SK-N-SH (cell line): ENCODE results near the gene AURKB. TPM values are rescaled to one million over a fixed set of nuclear protein-coding genes. Genes with fewer than 3 reads are reported as not detected.

Experiments
- CTCF ChIA-PET: fragments of 300-600, 350-600 bp; formaldehyde crosslinking; extraction: SDS; loops from one replicate; lab custom pipeline; 2021; lab: Yijun Ruan, JAX
- POLR2A ChIA-PET: fragments of 350-600 bp; sonication (Branson Sonifier 250); formaldehyde crosslinking; extraction: SDS; loops from one replicate; lab custom pipeline; 2020; ENCODE audit warnings: antibody characterized with exemption, inconsistent platforms; lab: Yijun Ruan, JAX
- DNase-seq: peaks from one replicate; pipeline ENCODE4 v3.0.0; 2012
- H2AFZ ChIP-seq: fragments of 200-600 bp; sonication (generic); 2 replicates; pipeline ENCODE4 v1.8.1; 2016; ENCODE audit warnings: antibody characterized with exemption, mild to moderate bottlenecking, low read depth
- H3F3A ChIP-seq: fragments of 200-600 bp; sonication (generic); replicated peaks from 2 replicates; pipeline ENCODE3; 2016; ENCODE audit warnings: antibody characterized with exemption, mild to moderate bottlenecking; ENCODE audit not compliant: insufficient read depth
- H3K27ac ChIP-seq, 2 experiments: fragments of 200-500 bp in 1 of 2; fragments of 200-600 bp in 1 of 2; sonication (Bioruptor generic) in 1 of 2; sonication (generic), shearing (Covaris generic) in 1 of 2; 2 replicates each; pipeline versions ENCODE4 v1.5.1 to v1.6.1; 2014 to 2016; ENCODE audit warnings: low read depth in 2 of 2, inconsistent platforms in 1 of 2, low read length in 1 of 2, mild to moderate bottlenecking in 1 of 2, mixed read lengths in 1 of 2
- H3K27me3 ChIP-seq: fragments of 200-600 bp; sonication (generic), shearing (Covaris generic); 2 replicates; pipeline ENCODE4 v1.6.1; 2016; ENCODE audit warnings: mixed run types; ENCODE audit not compliant: insufficient read depth
- H3K36me3 ChIP-seq, 2 experiments: fragments of 200-500 bp in 1 of 2; fragments of 200-600 bp in 1 of 2; sonication (Bioruptor generic) in 1 of 2; sonication (generic) in 1 of 2; replicated peaks in 1 of 2; 2 replicates each; pipeline versions ENCODE3 to v1.5.1; 2014 to 2016; ENCODE audit warnings: low read length in 1 of 2, mild to moderate bottlenecking in 1 of 2; ENCODE audit not compliant: insufficient read depth in 2 of 2, control insufficient read depth in 1 of 2
- H3K4me1 ChIP-seq, 2 experiments: fragments of 200-500 bp in 1 of 2; fragments of 200-600 bp in 1 of 2; sonication (Bioruptor generic) in 1 of 2; sonication (generic), shearing (Covaris generic) in 1 of 2; 2 replicates each; pipeline versions ENCODE4 v1.5.1 to v1.6.1; 2014 to 2016; ENCODE audit warnings: low read depth in 1 of 2, low read length in 1 of 2, mixed run types in 1 of 2; ENCODE audit not compliant: insufficient read depth in 2 of 2, control insufficient read depth in 1 of 2
- H3K4me2 ChIP-seq: fragments of 200-600 bp; sonication (generic), shearing (Covaris generic); 2 replicates; pipeline ENCODE4 v1.6.1; 2017; ENCODE audit warnings: mixed run types
- H3K4me3 ChIP-seq, 2 experiments: fragments of 200-500 bp in 1 of 2; fragments of 200-600 bp in 1 of 2; sonication (Bioruptor generic) in 1 of 2; sonication (generic), shearing (Covaris generic) in 1 of 2; 2 replicates each; pipeline versions ENCODE4 v1.5.1 to v1.8.1; 2014 to 2016; ENCODE audit warnings: low read depth in 2 of 2, inconsistent platforms in 1 of 2, low read length in 1 of 2, mild to moderate bottlenecking in 1 of 2, mixed read lengths in 1 of 2, moderate library complexity in 1 of 2
- H3K79me2 ChIP-seq: fragments of 200-600 bp; sonication (generic); 2 replicates; pipeline ENCODE4 v1.8.1; 2017; ENCODE audit warnings: mild to moderate bottlenecking; ENCODE audit not compliant: insufficient read depth
- H3K9ac ChIP-seq: fragments of 200-600 bp; sonication (generic); 2 replicates; pipeline ENCODE4 v1.6.1; 2017; ENCODE audit warnings: mixed run types
- H3K9me2 ChIP-seq: fragments of 200-600 bp; sonication (generic); 2 replicates; pipeline ENCODE4 v1.6.1; 2017; ENCODE audit warnings: mixed run types
- H3K9me3 ChIP-seq: fragments of 200-600 bp; sonication (generic); 2 replicates; pipeline ENCODE4 v1.6.1; 2017; ENCODE audit warnings: mixed run types, mild to moderate bottlenecking, moderate library complexity
- H4K20me1 ChIP-seq: fragments of 200-600 bp; sonication (generic); 2 replicates; pipeline ENCODE4 v1.6.1; 2017; ENCODE audit warnings: mild to moderate bottlenecking, mixed run types; ENCODE audit not compliant: insufficient read depth
- CHD2 ChIP-seq: fragments of 150-350 bp; IDR thresholded peaks from 2 replicates; pipeline ENCODE4 v1.6.1; 2018; ENCODE audit warnings: low read length; ENCODE audit not compliant: partially characterized antibody
- EZH2phosphoT487 ChIP-seq: fragments of 200-600 bp; sonication (generic); IDR thresholded peaks from 2 replicates; pipeline ENCODE4 v1.6.1; 2017; ENCODE audit warnings: low read depth, mixed run types, mild to moderate bottlenecking, antibody characterized with exemption, moderate library complexity, borderline replicate concordance
- FOSL2 ChIP-seq: IDR thresholded peaks from 2 replicates; pipeline ENCODE4 v1.4.0; 2012; ENCODE audit warnings: low read depth, mild to moderate bottlenecking, moderate library complexity, borderline replicate concordance
- FOXJ3 ChIP-seq: sonication (generic); formaldehyde crosslinking; IDR thresholded peaks from 2 replicates; pipeline ENCODE4 v1.5.1; 2020; ENCODE audit warnings: mild to moderate bottlenecking, missing genetic modification reagents
- GABPA ChIP-seq: IDR thresholded peaks from 2 replicates; pipeline ENCODE4 v1.4.0; 2012; ENCODE audit warnings: low read depth, mild to moderate bottlenecking
- GATA2 ChIP-seq: sonication (generic); formaldehyde crosslinking; IDR thresholded peaks from 2 replicates; pipeline ENCODE4 v1.5.0; 2020; ENCODE audit warnings: mild to moderate bottlenecking, missing genetic modification reagents
- JUND ChIP-seq: IDR thresholded peaks from 2 replicates; pipeline ENCODE4 v1.4.0; 2012
- MEF2A ChIP-seq: IDR thresholded peaks from 2 replicates; pipeline ENCODE4 v1.4.0; 2012; ENCODE audit warnings: low read depth, borderline replicate concordance
- MXI1 ChIP-seq: IDR thresholded peaks from 2 replicates; pipeline ENCODE4 v1.6.1; 2012; ENCODE audit warnings: mild to moderate bottlenecking, low read depth, low read length, improper control_type of control experiment
- RXRA ChIP-seq: IDR thresholded peaks from 2 replicates; pipeline ENCODE4 v1.4.0; 2012; ENCODE audit warnings: low read depth, mild to moderate bottlenecking, borderline replicate concordance
- TCF12 ChIP-seq: IDR thresholded peaks from 2 replicates; pipeline ENCODE4 v1.4.0; 2012
- YY1 ChIP-seq: IDR thresholded peaks from 2 replicates; pipeline ENCODE4 v1.4.0; 2012; ENCODE audit warnings: low read depth, mild to moderate bottlenecking
- WGBS: methylation state at CpG from one replicate; pipeline ENCODE4 v1.1.6; 2017; ENCODE audit warnings: low lambda C conversion rate; 5-methylcytosine and 5-hydroxymethylcytosine counted together
- polyA plus RNA-seq, 3 experiments: library from polyadenylated mRNA; depleted of rRNA; stranded (reverse); fragments of >200 nt; gene quantifications; 2 replicates each; pipeline ENCODE4 v1.2.3, GENCODE V29; 2012
- TF ChIP-seq, protein P1 (sequence below): IDR thresholded peaks from 2 replicates; pipeline ENCODE4 v1.4.0; 2012; ENCODE audit warnings: low read depth, borderline replicate concordance
- TF ChIP-seq, protein P2 (sequence below): fragments of 200-600 bp; sonication (generic); IDR thresholded peaks from 2 replicates; pipeline ENCODE4 v1.6.1; 2017; ENCODE audit warnings: antibody characterized with exemption, mild to moderate bottlenecking, moderate library complexity
- TF ChIP-seq, protein P3 (sequence below): IDR thresholded peaks from 2 replicates; pipeline ENCODE4 v1.4.0; 2012; ENCODE audit warnings: low read depth

AURKB gene
- polyA plus RNA-seq, 1 of the 3 experiments (the other 2 are of a cell fraction): 43.9 TPM

DNA sequence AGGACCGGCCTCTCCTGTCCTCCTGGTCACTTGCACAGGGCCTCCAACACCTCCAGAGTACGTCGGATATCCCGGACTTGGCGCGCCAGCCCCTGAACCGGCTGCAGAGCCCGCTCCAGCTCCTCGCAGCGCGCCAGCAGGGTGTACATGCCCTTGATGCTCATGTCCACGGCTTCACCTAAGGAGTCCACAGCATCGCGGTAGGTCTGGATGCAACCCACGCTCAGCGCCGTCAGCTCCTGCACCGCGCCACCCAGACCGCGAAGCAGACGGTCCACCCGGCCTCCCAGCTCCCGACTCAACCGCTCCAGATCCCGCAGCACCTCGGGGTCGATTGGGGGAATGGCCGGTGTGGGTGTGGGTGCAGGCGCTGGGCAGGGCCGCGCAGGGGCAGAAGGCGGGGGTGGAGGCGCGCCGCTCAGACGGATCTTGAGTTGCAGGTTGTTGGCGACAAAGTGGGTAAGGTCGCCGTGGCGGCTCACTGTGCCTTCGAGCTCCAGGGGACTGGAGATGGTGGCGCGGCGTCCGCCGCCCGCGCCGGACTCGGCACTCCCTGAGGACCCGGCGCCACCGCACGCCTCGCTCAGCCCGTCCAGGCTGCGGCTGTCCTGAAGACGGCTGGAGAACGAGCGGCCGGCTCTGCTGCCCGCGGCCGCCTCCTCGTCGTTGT, 21.2 kb downstream of the AURKB start:
- H3K9ac ChIP-seq: peak overlapping the region; percentile 85
- H3K9me3 ChIP-seq: no peaks in the 10 kb centered on the region
- peaks cover 13% of the 10 kb centered on the region for H4K20me1 ChIP-seq
- no peak for DNase-seq
- WGBS: 6% methylated on average over 13 of the region's 67 CpGs
- no peaks in the 10 kb centered on the region for H3K27me3 ChIP-seq
- peaks cover 18% of the 10 kb centered on the region; the same call in 1 of the 2 replicates for H3K79me2 ChIP-seq
- no peaks in the 10 kb centered on the region for H3K36me3 ChIP-seq
- H3K4me3 ChIP-seq: peak overlapping the region; percentile 79 to 86
- peaks cover 9 to 33% of the 10 kb centered on the region in 2 experiments; a peak in 3 of 4 replicates for H3K4me1 ChIP-seq
- H3F3A ChIP-seq: peaks cover 43% of the 10 kb centered on the region
- CTCF ChIA-PET: interaction anchor here (0.9 to 5.5 kb wide), 10 partner anchors 12 to 129 kb away, joined by 3 to 55 read pairs (median 4); partner anchors contain the start of gene ALOXE3
- TF ChIP-seq YY1: no peak
- TF ChIP-seq, protein P1, sequence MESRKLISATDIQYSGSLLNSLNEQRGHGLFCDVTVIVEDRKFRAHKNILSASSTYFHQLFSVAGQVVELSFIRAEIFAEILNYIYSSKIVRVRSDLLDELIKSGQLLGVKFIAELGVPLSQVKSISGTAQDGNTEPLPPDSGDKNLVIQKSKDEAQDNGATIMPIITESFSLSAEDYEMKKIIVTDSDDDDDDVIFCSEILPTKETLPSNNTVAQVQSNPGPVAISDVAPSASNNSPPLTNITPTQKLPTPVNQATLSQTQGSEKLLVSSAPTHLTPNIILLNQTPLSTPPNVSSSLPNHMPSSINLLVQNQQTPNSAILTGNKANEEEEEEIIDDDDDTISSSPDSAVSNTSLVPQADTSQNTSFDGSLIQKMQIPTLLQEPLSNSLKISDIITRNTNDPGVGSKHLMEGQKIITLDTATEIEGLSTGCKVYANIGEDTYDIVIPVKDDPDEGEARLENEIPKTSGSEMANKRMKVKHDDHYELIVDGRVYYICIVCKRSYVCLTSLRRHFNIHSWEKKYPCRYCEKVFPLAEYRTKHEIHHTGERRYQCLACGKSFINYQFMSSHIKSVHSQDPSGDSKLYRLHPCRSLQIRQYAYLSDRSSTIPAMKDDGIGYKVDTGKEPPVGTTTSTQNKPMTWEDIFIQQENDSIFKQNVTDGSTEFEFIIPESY: no peak
- TF ChIP-seq EZH2phosphoT487: no peak
- TF ChIP-seq JUND: no peak
- no peak for TF ChIP-seq CHD2
- no peak for TF ChIP-seq MEF2A
- no peak for TF ChIP-seq MXI1
- TF ChIP-seq TCF12: no peak
- no peak for TF ChIP-seq GABPA
- TF ChIP-seq FOXJ3: no peak
- TF ChIP-seq, protein P2, sequence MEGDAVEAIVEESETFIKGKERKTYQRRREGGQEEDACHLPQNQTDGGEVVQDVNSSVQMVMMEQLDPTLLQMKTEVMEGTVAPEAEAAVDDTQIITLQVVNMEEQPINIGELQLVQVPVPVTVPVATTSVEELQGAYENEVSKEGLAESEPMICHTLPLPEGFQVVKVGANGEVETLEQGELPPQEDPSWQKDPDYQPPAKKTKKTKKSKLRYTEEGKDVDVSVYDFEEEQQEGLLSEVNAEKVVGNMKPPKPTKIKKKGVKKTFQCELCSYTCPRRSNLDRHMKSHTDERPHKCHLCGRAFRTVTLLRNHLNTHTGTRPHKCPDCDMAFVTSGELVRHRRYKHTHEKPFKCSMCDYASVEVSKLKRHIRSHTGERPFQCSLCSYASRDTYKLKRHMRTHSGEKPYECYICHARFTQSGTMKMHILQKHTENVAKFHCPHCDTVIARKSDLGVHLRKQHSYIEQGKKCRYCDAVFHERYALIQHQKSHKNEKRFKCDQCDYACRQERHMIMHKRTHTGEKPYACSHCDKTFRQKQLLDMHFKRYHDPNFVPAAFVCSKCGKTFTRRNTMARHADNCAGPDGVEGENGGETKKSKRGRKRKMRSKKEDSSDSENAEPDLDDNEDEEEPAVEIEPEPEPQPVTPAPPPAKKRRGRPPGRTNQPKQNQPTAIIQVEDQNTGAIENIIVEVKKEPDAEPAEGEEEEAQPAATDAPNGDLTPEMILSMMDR: no peak
- TF ChIP-seq, all 33 proteins: peak for 0
- peak overlapping the region; percentile 93 for H3K4me2 ChIP-seq
- H3K27ac ChIP-seq: peak overlapping the region; percentile 79 to 82; a peak in 3 of 4 replicates
- POLR2A ChIA-PET: interaction anchor here (1.0 to 4.4 kb wide), 6 partner anchors 16 to 37 kb away, joined by 3 to 33 read pairs (median 4); partner anchors contain the start of genes AURKB and PER1
- H2AFZ ChIP-seq: no peak overlapping the region
- H3K9me2 ChIP-seq: no peaks in the 10 kb centered on the region

DNA sequence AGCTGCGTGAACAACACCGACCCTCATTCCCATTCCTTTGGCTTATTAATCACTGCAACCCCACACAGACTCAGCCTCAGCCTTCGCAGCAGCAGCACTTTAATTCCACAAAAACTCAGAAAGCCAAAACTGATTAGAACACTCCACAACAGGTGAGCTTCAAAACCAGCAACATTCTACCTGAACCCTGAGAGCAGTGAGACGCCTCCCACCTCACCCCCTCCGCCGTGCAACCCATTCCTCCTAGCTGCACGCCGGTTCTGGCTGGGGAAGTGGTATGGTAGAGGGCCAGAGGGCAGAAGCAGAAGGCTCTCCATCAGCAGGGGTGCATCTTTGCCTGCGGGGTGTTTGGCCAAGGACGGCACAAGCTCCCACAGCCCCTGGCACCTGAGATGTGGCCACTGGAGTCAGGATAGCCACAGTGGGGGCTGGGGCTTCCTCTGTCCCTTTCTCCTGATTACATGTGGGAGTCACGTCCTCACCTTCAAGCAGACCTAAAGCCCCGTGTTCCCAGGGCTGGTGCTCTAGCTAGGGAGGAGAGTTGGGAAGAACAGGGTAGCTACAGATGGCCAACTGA, 22.0 kb downstream of the AURKB start:
- TF ChIP-seq TCF12: no peak
- no peak for TF ChIP-seq RXRA
- no peak for TF ChIP-seq GATA2
- no peak for TF ChIP-seq FOSL2
- no peak for TF ChIP-seq MXI1
- TF ChIP-seq, protein P3, sequence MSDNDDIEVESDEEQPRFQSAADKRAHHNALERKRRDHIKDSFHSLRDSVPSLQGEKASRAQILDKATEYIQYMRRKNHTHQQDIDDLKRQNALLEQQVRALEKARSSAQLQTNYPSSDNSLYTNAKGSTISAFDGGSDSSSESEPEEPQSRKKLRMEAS: no peak
- H3K4me2 ChIP-seq: peak overlapping the region; percentile 93
- H3K4me1 ChIP-seq: peaks cover 9 to 33% of the 10 kb centered on the region in 2 experiments; a peak in 3 of 4 replicates
- peak overlapping the region; percentile 85; the same call in 1 of the 2 replicates for H3K9ac ChIP-seq
- peaks cover 43% of the 10 kb centered on the region for H3F3A ChIP-seq
- ChIA-PET POLR2A (interaction anchor here (1.0 to 4.4 kb wide), 7 partner anchors 15 to 36 kb away, joined by 3 to 33 read pairs (median 4); partner anchors contain the start of genes AURKB and PER1), CTCF (interaction anchor here (0.9 to 5.5 kb wide), 11 partner anchors 12 to 130 kb away, joined by 3 to 55 read pairs (median 4); partner anchors contain the start of genes ALOXE3 and TMEM107)
- H3K9me3 ChIP-seq: no peaks in the 10 kb centered on the region
- H3K9me2 ChIP-seq: no peaks in the 10 kb centered on the region
- H3K27me3 ChIP-seq: no peaks in the 10 kb centered on the region
- peak overlapping the region; percentile 79 to 82 for H3K27ac ChIP-seq
- H2AFZ ChIP-seq: no peak overlapping the region
- peak overlapping the region; percentile 79 to 86 for H3K4me3 ChIP-seq
- H4K20me1 ChIP-seq: peaks cover 13% of the 10 kb centered on the region
- H3K79me2 ChIP-seq: peaks cover 18% of the 10 kb centered on the region; the same call in 1 of the 2 replicates
- H3K36me3 ChIP-seq: no peaks in the 10 kb centered on the region
- no peak for DNase-seq
- WGBS: 44% methylated on average over 9 of the region's 12 CpGs
